A549 (cell line): ENCODE measurements around the gene CNTN4.

Source experiments
- E2F6 ChIP-seq: IDR thresholded peaks from 2 replicates; pipeline ENCODE4 v1.6.1; 2012; ENCODE audit warnings: low read depth, borderline replicate concordance
- EP300 ChIP-seq, 2 experiments: fragments of >200 bp; sonication (Bioruptor Twin); formaldehyde crosslinking; IDR thresholded peaks; 2 replicates in 1 of 2; 3 replicates in 1 of 2; pipeline ENCODE4 v1.6.1; 2016 to 2017
- FOSL2 ChIP-seq, 2 experiments: fragments of 450-650 bp in 1 of 2; fragments of >200 bp in 1 of 2; sonication (Bioruptor Twin) in 1 of 2; formaldehyde crosslinking; IDR thresholded peaks; 2 replicates each; pipeline versions ENCODE4 v1.5.0 to v1.6.1; 2016 to 2020; ENCODE audit warnings: mild to moderate bottlenecking in 1 of 2, moderate library complexity in 1 of 2
- MAFK ChIP-seq: fragments of 450-650 bp; IDR thresholded peaks from 2 replicates; pipeline ENCODE4 v1.6.1; 2014; ENCODE audit not compliant: partially characterized antibody
- REST ChIP-seq: fragments of 200-600 bp; sonication (generic); IDR thresholded peaks from 2 replicates; pipeline ENCODE4 v1.6.1; 2016; ENCODE audit warnings: antibody characterized with exemption, mild to moderate bottlenecking, moderate library complexity
- ZFP36 ChIP-seq: fragments of 450-650 bp; IDR thresholded peaks from 2 replicates; pipeline ENCODE4 v1.6.1; 2014; ENCODE audit warnings: borderline replicate concordance; ENCODE audit not compliant: partially characterized antibody
- TF ChIP-seq, protein P1 (sequence below): fragments of >200 bp; sonication (Bioruptor Twin); formaldehyde crosslinking; IDR thresholded peaks from 3 replicates; pipeline ENCODE4 v1.5.1; 2016

DNA sequence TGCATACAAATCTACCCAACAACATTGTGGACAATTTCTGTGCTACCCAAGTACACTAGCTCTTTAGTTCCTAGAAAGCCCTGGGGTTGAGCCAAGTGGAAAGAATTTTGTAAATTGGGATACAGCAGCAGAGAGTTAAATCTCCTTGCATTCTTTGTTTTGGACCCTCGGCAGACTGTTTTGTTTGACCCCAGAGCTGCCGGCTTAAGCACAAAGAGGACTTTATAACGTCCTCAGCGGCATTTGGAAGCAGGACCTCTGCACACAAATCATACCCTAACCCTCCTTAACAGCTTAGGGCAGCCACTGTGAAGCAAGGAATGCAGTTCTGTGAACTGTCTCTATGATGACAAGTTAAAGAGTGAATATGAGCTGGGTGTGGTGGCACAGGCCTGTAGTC, 415.3 kb downstream of the CNTN4 start:
- no peak for TF ChIP-seq MAFK
- TF ChIP-seq FOSL2 (IDR thresholded peaks at IDR 0.05), result no peak
- TF ChIP-seq FOSL2 (CRISPR knock-in tag; IDR thresholded peaks at IDR 0.05), result no peak
- no peak for TF ChIP-seq ZFP36
- TF ChIP-seq E2F6, result no peak
- TF ChIP-seq, protein P1, sequence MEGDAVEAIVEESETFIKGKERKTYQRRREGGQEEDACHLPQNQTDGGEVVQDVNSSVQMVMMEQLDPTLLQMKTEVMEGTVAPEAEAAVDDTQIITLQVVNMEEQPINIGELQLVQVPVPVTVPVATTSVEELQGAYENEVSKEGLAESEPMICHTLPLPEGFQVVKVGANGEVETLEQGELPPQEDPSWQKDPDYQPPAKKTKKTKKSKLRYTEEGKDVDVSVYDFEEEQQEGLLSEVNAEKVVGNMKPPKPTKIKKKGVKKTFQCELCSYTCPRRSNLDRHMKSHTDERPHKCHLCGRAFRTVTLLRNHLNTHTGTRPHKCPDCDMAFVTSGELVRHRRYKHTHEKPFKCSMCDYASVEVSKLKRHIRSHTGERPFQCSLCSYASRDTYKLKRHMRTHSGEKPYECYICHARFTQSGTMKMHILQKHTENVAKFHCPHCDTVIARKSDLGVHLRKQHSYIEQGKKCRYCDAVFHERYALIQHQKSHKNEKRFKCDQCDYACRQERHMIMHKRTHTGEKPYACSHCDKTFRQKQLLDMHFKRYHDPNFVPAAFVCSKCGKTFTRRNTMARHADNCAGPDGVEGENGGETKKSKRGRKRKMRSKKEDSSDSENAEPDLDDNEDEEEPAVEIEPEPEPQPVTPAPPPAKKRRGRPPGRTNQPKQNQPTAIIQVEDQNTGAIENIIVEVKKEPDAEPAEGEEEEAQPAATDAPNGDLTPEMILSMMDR, result no peak
- TF ChIP-seq EP300 (IDR thresholded peaks at IDR 0.05), result no peak
- no peak for TF ChIP-seq REST
